HG03378 (cell line): ENCODE data around the gene PAWR.
"Not testable (repeated sequence)": the region's sequence is repeated elsewhere in the genome, so short reads cannot be mapped to it uniquely, and the experiment has no call there.

Experiments used
- ATAC-seq: cut with Tn5 transposase; IDR thresholded peaks from one replicate; pipeline ENCODE4 v1.9.1; 2021; ENCODE audit warnings: mild to moderate bottlenecking, moderate library complexity; ENCODE audit not compliant: unreplicated experiment

The PAWR gene

DNA sequence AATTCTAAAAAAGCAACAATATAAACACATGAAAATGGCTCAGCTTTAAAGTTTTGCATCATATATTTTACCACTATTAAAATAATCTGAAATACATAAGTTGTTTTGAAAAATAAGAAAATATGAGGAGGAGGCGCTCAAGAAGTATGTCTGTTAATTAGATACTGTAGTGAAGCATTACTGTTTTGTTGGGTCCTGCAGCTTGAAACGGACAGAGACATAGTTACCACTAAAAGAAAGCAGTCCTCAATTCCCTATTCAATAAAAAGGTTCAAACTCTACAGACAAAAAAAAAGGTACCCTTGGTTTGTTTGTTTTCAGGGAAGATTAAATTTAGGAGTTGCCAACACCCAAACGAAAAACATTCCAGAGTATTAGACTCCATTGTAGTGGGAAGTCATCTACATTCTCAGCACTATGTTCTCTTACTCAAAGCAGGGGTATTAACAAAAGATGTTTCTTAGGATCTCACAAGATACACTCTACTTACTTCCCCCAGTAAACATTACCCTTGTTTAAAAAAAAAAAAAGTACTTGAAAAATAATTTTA lies 3.0 kb downstream of the PAWR start:
- no peak for ATAC-seq

DNA sequence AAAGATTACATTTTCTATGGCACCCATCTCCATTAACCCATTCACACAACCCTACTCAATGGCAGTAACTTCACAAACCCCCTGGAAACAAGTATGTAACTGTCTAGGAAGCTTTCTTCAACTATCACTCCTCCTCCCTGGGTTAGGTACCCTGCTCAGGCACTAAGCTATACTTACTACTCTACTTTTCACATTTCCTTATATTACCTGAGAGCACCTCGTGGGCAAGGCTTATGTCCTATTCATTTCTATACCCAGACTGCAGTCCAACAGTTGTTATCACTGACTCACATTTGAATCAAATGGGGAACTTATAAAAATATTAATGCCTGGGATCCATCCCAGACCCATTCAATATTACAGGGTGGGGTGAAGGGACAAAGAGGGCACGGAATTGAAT lies 4.6 kb downstream of the PAWR start:
- no peak for ATAC-seq

DNA sequence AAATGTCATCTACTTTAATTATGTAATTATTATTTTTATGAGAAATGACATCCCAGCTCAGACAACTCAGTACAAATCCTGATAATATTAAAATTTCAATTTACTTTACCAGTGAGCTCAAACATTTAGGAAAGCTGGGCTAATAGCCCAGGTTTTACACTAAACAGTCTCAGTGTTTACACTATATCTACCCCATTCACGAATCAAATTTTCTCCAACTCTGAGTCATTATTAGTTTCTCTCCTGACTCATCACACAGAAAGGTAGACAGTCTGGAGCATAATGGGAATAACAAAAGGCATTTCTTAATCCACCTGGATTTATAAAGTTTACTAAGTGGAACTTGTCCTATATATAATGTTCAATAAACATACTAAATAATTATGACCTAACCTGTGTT lies 5.7 kb downstream of the PAWR start:
- no peak for ATAC-seq

DNA sequence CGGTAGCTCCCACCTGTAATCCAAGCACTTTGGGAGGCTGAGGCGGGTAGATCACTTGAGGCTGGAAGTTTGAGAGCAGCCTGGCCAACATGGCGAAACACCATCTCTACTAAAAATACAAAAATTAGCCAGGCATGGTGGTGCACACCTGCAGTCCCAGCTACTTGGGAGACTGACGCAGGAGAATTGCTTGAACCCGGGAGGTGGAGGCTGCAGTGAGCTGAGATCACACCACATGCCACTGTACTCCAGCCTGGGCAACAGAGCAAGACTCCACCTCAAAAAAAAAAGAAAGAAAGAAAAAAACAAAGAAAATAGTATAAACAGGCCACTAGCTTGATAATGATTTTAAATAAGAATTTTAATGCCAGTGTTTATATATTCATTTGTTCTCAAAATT lies 6.4 kb downstream of the PAWR start:
- ATAC-seq, result not testable (repeated sequence)

DNA sequence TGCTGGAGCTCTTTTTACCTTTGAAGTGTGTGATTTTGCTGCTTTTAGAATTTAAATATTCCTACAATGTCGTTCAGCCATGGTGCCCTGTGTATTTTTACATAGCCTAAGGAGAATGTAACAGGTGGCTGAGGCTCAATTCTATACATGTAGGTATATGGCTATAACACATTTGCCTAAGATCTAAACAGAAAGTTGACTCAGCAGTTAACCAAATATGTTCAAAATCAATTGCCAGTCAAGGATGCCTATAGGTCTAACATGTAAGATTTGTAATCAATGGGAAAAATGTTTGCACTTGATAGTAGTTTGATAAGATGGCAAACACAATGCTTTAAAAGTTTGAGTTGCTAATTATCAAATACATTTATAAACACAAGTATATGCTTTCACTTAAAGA lies 8.2 kb downstream of the PAWR start:
- ATAC-seq, result no peak

DNA sequence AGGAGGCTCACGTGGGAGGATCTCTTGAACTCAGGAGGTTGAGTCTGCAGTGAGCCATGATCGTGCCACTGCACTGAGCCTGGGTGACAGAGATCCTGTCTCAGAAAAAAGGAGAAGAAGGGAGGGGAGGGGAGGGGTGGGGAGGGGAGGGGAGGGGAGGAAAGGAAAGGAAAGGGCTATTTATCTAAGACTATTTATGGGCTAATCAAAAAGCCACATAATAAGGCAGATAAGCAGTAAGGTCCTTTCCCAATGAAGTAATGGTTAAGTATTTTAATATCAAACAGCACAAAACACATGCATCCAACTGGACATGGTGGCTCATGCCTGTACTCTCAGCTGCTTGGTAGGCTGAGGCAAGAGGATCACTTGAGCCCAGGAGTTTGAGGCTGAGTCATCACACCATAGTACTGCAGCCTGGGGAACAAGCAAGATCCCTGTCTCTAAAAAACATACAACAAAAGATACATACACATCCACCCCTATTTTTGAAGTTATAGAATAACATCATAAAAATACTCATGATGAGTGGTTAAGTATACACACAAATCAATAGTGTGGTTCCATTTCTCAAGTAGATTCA lies 9.7 kb downstream of the PAWR start:
- ATAC-seq, result no peak

DNA sequence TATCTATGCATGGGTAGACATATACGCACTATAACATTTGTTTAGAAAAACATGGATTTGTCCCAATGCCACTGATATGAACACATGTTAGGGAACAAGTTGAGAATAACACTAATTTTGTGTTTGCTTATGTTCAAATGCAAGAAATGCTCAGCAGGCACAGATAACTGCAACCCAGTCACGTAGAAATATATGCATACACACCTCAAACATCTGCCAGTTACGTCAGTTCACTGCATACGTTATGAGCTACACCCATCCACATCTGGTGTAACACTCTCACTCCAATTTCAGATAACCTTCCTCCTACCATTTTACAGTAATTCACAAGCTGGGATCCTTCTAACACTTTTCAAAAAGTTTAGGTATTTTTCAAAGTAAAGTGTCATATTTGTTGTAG lies 10.7 kb downstream of the PAWR start:
- no peak for ATAC-seq

DNA sequence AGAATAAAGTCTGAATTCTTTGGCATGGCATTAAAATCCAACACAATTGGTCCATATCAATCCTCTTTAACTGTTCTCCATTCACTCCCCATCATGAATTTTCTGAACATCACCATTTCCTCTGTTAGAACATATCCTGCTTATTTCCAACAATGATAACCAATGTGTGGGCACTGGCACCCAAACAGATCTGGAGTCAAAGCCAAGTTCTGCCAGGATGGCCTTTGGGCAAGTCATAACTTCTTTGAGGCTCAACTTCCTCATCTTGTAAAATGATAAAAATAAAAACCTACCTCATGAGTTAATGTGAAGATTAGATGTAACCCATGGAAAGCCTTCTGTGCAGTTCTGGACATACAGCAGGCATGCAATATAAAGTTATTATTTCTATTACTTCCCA lies 12.5 kb downstream of the PAWR start:
- no peak for ATAC-seq

DNA sequence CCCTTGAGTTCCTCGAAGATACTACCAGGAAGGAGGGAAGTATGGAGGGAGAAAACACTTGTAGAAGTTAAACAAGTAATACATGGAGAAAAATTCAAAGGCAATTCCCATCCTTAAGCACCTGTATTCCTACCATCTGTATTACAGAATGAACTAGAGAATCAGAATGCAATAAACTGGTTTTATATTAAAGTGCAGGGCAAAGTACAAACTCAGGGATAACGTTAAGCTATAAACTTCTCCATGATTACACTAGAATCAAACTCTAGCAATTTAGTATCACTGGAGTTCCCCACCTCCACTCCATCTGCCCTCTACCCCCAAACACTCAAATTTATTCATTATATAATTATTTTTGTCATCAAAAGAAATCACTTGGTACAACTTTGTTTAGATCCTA lies 13.1 kb downstream of the PAWR start:
- ATAC-seq, result no peak

DNA sequence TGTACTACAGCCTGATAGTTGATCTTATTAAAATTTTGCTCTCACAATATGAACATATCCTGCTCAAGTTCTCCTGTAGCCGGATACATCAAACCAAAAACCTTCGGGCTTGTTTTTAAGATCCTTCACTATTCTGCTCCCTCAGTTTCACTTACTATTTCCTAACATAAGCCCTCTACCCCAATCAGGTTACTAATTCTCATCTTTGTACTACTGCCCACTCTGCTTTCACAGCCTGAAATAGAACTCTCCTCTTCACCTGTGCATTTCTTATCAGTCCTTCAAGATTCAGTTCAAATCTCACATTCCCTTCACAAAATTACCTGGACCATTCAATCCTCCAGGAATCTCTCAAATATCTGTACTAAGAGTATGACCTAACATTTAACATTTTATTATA lies 14.2 kb downstream of the PAWR start:
- no peak for ATAC-seq

DNA sequence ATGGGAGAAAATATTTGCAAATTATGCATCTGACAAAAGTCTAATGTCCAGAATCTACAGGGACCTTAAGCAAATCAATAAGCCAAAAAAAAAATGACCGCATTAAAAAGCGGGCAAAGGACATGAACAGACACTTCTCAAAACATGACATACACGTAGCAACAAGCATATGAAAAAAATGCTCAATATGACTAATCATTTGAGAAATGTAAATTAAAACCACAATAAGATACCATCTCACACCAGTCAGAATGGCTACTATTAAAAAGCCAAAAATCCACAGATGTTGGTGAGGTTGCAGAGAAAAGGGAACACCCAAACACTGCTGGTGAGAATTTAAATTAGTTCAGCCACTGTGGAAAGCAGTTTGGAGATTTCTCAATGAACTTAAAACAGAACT lies 16.1 kb downstream of the PAWR start:
- no peak for ATAC-seq

DNA sequence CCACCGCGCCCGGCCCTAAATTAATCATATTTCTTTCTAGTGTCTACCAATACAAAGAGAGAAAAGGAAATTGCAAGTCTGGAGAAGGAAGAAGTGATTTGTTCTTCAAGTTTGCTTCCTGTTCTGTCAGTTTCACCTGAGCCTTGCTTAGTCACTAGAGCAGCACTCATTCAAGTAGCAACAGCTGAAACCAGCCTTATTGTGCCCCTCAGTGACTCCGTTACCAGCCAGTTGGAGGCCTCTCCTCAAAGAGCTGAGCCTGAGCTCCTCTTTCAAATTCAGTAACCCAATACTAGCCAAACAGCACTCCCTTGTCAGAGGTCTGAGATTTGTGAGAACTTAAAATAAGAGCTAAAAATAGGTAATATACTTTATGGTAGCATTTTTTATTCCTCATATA lies 17.4 kb downstream of the PAWR start:
- ATAC-seq, result no peak

DNA sequence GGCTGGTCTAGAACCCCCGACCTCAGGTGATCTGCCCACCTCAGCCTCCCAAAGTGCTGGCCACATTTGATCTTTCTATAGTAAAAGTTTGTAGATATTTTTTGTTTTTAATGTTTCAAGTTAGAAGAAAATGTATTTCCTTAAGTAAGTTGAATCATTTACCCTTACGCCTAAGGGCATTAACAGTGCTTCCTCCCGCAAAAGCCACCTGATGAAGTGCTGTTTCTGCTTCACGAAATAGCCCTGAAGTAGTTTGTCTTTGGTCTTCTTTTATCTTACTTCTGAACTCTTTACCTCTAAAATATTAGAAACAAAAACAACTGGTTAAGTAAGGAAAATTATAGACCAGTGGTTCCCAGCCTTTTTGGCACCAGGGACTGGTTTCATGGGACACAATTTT lies 22.7 kb downstream of the PAWR start:
- ATAC-seq, result no peak

DNA sequence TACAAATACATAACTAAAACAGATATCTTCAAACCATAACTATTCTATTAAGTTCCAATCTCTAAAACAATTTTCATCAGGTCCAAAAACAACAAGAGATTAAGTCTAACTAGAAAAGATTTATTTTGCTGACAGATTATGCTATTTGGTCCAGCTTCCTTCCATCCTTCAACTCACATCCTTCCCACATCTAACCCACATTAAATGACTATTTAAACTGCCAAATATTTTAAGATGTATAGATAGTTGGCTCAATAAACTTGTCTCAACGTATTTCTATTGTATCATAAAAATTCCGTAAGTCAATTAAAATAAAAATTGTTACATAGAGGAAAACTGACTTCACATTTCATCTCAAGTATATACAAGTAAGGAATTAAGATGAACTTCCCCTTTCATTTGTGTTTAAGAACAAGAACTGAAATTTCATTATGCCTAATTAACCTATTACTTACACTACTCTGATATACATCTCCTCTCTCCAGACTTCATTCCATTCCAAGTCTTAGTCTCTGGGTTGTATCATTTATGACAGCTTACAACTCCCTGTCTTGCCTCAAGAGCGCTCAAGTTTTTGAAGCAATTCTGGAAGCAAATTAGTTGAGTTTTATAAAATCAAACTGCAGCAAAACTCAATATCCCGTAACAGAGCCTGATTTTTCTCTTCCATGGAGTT lies 25.4 kb downstream of the PAWR start:
- ATAC-seq, result no peak

DNA sequence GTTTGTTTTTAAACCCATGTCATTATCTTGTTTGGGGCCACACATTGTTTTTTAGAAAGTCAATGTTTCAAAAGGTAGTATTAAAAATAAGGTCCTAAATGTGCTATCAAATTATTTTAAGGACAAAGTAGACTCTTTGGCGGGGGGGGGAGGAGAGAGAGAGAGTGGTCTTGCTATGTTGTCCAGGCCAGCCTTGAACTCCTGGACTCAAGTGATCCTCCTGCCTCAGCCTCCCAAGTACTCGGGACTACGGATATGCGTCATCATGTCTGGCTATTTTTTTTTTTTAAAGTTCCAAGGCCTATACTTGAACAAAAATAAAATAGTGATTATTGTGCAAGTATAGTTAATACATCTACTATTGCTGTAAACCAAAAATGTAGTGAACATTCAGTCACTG lies 26.2 kb downstream of the PAWR start:
- no peak for ATAC-seq

DNA sequence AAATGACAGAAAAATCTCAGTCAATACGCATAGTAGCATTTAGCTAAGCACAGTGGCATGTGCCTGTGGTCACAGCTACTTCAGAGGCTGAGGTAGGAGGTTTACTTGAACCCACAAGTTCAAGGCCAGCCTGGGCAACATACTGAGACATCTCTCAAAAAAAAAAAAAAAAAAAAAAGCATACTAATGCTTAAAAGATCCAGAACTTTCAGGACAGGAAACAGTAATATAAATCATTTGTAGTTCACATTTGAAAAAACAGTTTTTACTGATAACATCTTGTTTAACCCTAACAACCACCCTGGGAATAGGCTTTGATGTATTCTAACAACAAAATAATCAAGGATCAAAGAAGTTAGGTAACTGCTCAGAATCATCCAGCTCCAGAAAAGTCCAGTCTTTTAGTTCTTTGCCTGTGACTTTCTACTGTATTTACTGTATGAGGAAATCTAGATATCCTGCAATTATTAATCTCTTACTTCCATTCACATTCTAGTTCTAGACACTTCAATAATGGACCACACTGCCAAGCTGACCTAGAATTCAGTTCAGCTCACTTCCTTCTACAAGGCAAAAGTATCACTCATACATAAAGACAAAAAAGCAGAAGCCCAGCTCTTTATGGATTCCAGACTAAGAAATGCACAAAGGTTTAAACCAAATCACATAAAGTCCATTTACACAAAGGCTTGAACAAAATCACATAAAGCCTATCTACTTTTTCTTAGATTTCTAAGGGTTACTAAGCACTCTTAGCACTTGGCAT lies 28.5 kb downstream of the PAWR start:
- no peak for ATAC-seq

DNA sequence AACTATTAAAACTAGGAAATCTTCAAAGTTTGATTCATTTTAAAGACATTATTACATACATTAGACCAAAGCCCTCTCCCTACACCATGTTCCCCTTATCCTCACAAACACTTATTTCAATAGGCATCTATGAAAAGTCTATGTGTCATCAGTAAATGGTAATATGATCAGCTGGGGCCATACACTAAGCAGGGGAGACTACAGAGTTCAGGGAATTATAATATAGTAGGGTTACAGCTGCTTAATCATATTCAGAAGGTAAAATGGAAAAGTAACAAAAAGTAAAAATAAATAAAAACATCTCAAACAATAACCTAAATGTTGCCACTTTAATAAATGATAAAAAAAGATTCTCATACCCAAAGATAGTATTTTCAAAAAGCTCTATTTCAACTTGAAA lies 29.1 kb downstream of the PAWR start:
- ATAC-seq, result no peak

DNA sequence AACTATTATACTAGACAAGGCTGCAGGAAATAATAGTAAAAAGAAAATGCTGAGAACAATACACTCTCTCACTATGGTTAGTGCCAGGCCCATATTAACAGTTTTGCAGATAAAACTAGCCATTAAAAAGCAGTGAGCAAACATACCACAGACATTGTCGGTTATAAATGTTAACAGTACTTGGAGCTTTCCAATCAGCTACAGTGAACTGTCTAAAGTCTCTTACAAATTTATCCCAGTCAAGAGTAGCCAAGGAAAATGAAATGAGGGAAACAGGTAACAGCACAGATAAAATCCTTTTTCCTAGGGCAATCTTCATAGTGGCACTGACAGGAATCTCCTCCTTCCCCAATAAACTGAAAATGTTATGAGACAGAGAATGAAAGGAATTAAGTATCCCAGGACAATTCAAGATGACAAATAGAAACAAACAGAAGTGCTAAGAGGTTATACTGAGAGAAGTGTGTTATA lies 30.8 kb downstream of the PAWR start:
- ATAC-seq, result no peak

DNA sequence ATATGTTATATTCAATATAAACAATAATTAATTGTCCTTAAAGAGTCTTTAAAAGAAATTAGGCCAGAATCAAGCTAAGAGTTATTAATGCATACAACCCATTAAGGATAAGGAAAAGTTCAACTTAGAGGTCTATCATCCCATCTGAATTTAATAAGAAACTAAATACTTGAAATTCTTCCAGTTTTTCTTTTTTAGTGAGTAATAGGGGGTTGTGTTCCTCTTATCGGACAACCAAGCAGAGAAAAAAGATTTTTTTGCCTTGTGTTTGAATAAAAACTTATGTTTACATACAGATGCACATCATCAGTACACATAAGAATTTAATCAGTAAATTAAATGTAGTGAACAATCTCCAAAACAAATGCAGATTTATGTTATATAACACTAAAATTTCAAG lies 32.5 kb downstream of the PAWR start:
- no peak for ATAC-seq

DNA sequence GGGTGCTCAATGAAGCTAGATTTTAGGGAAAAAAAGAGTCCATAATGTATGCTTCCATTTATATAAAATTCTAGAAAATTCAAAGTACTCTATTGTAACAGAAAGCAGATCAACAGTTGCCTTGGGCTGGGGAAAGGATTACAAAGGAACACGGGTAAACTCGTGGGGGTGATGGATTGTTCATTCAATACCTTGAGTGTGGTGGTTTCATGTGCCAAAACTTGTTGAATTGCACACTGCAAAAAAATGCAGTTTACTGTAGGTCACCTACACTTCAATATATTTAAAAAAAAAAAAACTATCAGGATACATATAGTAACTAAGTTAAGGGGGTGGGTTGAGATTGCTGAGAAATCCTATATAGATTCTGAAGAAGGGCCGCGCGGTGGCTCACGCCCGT lies 33.6 kb downstream of the PAWR start:
- ATAC-seq, result no peak

DNA sequence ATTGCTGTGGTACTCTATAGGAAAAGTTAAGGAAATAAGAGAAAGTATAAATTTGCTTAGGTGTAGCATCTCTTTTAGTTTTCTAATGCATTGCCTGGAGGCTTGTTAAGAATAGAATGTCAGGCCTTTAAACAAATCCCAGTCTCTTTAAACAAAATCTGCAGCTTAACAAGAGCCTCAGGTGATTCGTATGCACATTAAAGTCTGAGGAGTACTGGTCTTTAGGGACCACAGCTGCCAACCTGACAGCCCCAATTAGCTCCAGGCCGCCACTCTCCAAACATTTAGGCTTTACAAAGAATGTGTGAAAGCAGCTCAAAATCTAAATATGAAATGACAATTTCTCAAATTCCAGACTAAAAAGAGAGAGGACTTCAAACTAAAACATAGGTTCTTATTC lies 35.7 kb downstream of the PAWR start:
- ATAC-seq, result no peak

DNA sequence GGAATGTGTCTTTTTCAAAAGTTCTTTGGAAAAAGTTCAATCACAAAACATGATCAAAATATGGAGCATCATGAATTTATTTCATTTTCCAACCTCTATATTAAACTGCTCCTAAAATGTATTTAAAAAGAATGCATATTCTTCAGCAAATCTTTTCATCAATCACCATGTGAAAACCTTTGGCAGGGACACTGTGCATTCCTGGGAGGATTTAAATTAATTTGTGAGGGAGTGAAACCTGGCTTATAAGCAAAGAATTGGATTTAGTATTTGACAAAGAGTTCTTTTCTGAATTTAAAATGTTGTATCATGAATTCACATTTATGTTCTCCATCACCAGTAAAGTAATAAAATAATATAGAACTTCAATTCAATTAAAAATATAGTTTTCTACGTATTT lies 38.2 kb downstream of the PAWR start:
- no peak for ATAC-seq
